ENCODE data around the gene TNFRSF4. TPM values are rescaled to one million over a fixed set of nuclear protein-coding genes. Genes with fewer than 3 reads are reported as not detected.
A peak's percentile ranks its signal among the peaks of the same experiment; 100 is the strongest.

Gene TNFRSF4
- total and polyA plus RNA-seq, 7 experiments from 2014 or later, result 0.49 to 192 (median 1.5) TPM

- Histone ChIP-seq H3K4me1 (ENCODE audit: control insufficient read depth in 2 of 2, insufficient read depth in 2 of 2, low read length in 2 of 2) (no peaks in the 10 kb centered on the region), H3K36me3 (ENCODE audit: control insufficient read depth in 2 of 3, insufficient read depth in 3 of 3, low read length in 3 of 3) (no peaks in the 10 kb centered on the region), H3K27me3 (ENCODE audit: control insufficient read depth in 2 of 2, insufficient read depth in 2 of 2, low read length in 2 of 2) (no peaks in the 10 kb centered on the region), H3K4me3 (ENCODE audit: low read length) (no peak overlapping the region), H3K9me3 (ENCODE audit: control insufficient read depth in 2 of 3, low read length in 3 of 3) (no peaks in the 10 kb centered on the region), H3K27ac (ENCODE audit: low read depth, low read length) (no peak overlapping the region)
- ChIA-PET CTCF (no interaction called here), POLR2A (no interaction called here)
- Mint-ChIP-seq H3K27ac (peak overlapping the region in 1 of 9 donors; percentile 42), H3K4me1 (peaks cover 0 to 10% (median 3%) of the 10 kb centered on the region in 7 donors), H3K36me3 (no peaks in the 10 kb centered on the region), H3K9me3 (peaks cover 0 to 2% (median 0%) of the 10 kb centered on the region in 11 donors), H3K4me3 (peak overlapping the region in 1 of 10 donors; percentile 28), H3K27me3 (peaks cover 0 to 19% (median 5%) of the 10 kb centered on the region in 5 donors)
- ATAC-seq, result no peak
- DNase-seq, result no peak
- intact Hi-C loops (cut with micrococcal nuclease), result no loop called here
Observed at GRCh38 chr1:1181129-1181937, 32.6 kb downstream of the TNFRSF4 start.

GRCh38 chr1:1179983-1180861 lies 33.7 kb downstream of the TNFRSF4 start:
- Histone ChIP-seq H3K9me3 (ENCODE audit: control insufficient read depth in 2 of 3, low read length in 3 of 3) (no peaks in the 10 kb centered on the region), H3K36me3 (ENCODE audit: control insufficient read depth in 2 of 3, insufficient read depth in 3 of 3, low read length in 3 of 3) (no peaks in the 10 kb centered on the region), H3K4me3 (ENCODE audit: low read length) (no peak overlapping the region), H3K27me3 (ENCODE audit: control insufficient read depth in 2 of 2, insufficient read depth in 2 of 2, low read length in 2 of 2) (no peaks in the 10 kb centered on the region), H3K4me1 (ENCODE audit: control insufficient read depth in 2 of 2, insufficient read depth in 2 of 2, low read length in 2 of 2) (no peaks in the 10 kb centered on the region), H3K27ac (ENCODE audit: low read depth, low read length) (no peak overlapping the region)
- no peak overlapping the region for H3K27ac Mint-ChIP-seq
- intact Hi-C loops (cut with micrococcal nuclease), result no loop called here
- peaks cover 0 to 20% (median 5%) of the 10 kb centered on the region in 5 donors for H3K27me3 Mint-ChIP-seq
- ATAC-seq, result no peak
- CTCF ChIA-PET, result no interaction called here
- peaks cover 0 to 2% (median 0%) of the 10 kb centered on the region in 11 donors for H3K9me3 Mint-ChIP-seq
- H3K4me1 Mint-ChIP-seq, result peaks cover 0 to 10% (median 3%) of the 10 kb centered on the region in 7 donors
- DNase-seq, result no peak
- H3K36me3 Mint-ChIP-seq, result no peaks in the 10 kb centered on the region
- no peak overlapping the region for H3K4me3 Mint-ChIP-seq
- POLR2A ChIA-PET, result no interaction called here

DNA sequence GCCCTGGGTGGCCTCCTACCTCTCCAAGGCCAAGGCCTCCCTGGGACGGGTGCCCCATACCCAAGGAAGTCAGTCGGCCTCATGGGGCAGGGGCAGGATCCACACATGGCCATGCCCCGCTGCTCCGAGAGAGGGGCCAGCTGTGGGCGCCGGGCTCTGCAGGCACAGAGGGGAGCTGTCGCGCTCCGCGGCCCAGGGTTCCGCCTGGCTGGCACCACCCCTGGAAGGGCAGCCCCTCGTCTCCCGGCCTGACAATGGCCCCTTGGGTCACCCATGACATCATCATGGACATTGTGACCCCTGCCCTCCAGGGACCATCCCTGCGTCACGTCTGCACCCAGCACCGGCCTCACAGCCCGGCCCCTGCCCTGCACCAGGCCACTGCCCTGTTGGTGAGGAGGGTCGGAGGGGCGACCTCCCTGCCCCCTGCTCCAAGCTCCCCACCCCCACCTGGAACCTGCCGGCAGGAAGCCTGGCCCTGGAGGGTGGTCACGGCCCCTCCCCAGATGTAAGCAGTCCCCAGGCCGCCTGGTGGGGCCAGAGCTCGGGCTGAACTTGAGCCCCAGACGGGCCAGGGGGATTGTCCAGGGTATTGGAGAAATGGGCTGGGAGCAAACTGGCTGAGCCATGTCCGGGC lies 34.5 kb downstream of the TNFRSF4 start:
- intact Hi-C loops (cut with micrococcal nuclease), result no loop called here
- H3K27ac ChIP-seq (ENCODE audit: low read depth, low read length), result no peak overlapping the region
- ChIA-PET CTCF (no interaction called here), POLR2A (no interaction called here)
- peaks cover 0 to 2% of the 10 kb centered on the region in 2 donors for H3K4me1 ChIP-seq (ENCODE audit: control insufficient read depth in 2 of 2, insufficient read depth in 2 of 2, low read length in 2 of 2)
- Mint-ChIP-seq H3K27ac (no peak overlapping the region), H3K4me1 (peaks cover 0 to 10% (median 5%) of the 10 kb centered on the region in 7 donors), H3K36me3 (no peaks in the 10 kb centered on the region), H3K4me3 (no peak overlapping the region), H3K27me3 (peaks cover 0 to 20% (median 5%) of the 10 kb centered on the region in 5 donors), H3K9me3 (peaks cover 0 to 2% (median 0%) of the 10 kb centered on the region in 11 donors)
- H3K4me3 ChIP-seq (ENCODE audit: low read length), result no peak overlapping the region
- DNase-seq (no peak), ATAC-seq (no peak)
- H3K36me3 ChIP-seq (ENCODE audit: control insufficient read depth in 2 of 3, insufficient read depth in 3 of 3, low read length in 3 of 3), result no peaks in the 10 kb centered on the region
- H3K27me3 ChIP-seq (ENCODE audit: control insufficient read depth in 2 of 2, insufficient read depth in 2 of 2, low read length in 2 of 2), result no peaks in the 10 kb centered on the region
- H3K9me3 ChIP-seq (ENCODE audit: control insufficient read depth in 2 of 3, low read length in 3 of 3), result no peaks in the 10 kb centered on the region

- ATAC-seq (no peak), DNase-seq (no peak)
- H3K27me3 Mint-ChIP-seq, result peaks cover 0 to 20% (median 5%) of the 10 kb centered on the region in 5 donors
- ChIA-PET CTCF (no interaction called here), POLR2A (no interaction called here)
- H3K9me3 Mint-ChIP-seq, result peaks cover 0 to 2% (median 0%) of the 10 kb centered on the region in 11 donors
- no peak overlapping the region for H3K4me3 Mint-ChIP-seq
- Histone ChIP-seq H3K27me3 (ENCODE audit: control insufficient read depth in 2 of 2, insufficient read depth in 2 of 2, low read length in 2 of 2) (no peaks in the 10 kb centered on the region), H3K27ac (ENCODE audit: low read depth, low read length) (no peak overlapping the region), H3K36me3 (ENCODE audit: control insufficient read depth in 2 of 3, insufficient read depth in 3 of 3, low read length in 3 of 3) (no peaks in the 10 kb centered on the region), H3K4me3 (ENCODE audit: low read length) (no peak overlapping the region), H3K9me3 (ENCODE audit: control insufficient read depth in 2 of 3, low read length in 3 of 3) (no peaks in the 10 kb centered on the region), H3K4me1 (ENCODE audit: control insufficient read depth in 2 of 2, insufficient read depth in 2 of 2, low read length in 2 of 2) (peaks cover 0 to 8% of the 10 kb centered on the region in 2 donors)
- H3K27ac Mint-ChIP-seq, result no peak overlapping the region
- peaks cover 0 to 10% (median 8%) of the 10 kb centered on the region in 7 donors for H3K4me1 Mint-ChIP-seq
- intact Hi-C loops (cut with micrococcal nuclease), result no loop called here
- H3K36me3 Mint-ChIP-seq, result no peaks in the 10 kb centered on the region
Observed at GRCh38 chr1:1178794-1179331, 35.1 kb downstream of the TNFRSF4 start.

DNA sequence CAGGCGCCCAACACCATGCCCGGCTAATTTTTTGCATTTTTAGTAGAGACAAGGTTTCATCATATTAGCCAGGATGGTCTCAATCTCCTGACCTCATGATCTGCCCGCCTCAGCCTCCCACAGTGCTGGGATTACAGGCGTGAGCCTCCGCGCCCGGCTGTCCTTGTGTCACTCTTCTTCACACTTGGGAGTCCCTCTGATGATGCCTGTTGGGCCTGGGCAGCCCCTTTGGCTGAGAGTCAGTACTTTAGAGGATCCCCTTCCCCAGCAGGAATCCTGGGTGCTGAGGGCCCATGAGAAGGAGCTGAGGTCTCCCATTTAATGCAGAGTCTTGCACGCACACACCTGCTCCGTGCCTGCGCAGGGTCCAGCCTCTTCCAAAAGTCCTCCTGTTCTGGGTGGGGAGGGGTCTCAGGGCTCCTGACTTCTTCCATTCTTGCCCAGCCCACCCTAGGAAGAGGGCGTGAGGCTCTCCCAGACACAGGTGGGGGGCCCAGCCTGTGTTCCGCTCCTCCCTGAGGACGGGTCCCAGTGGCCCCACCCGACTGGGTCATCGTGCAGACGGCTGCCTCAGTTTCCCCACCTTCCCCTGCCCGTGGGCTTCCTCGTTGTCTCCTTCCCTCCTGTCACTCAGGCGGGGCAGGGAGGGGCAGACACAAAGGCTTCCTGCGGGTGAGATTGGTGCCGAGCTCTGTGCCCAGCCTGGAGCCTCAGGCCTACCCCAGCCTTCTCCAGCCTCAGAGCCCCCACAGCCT lies 36.3 kb downstream of the TNFRSF4 start:
- Histone ChIP-seq H3K27me3 (ENCODE audit: control insufficient read depth in 2 of 2, insufficient read depth in 2 of 2, low read length in 2 of 2) (no peaks in the 10 kb centered on the region), H3K4me3 (ENCODE audit: low read length) (no peak overlapping the region), H3K27ac (ENCODE audit: low read depth, low read length) (no peak overlapping the region), H3K9me3 (ENCODE audit: control insufficient read depth in 2 of 3, low read length in 3 of 3) (no peaks in the 10 kb centered on the region), H3K4me1 (ENCODE audit: control insufficient read depth in 2 of 2, insufficient read depth in 2 of 2, low read length in 2 of 2) (peaks cover 6 to 18% of the 10 kb centered on the region in 2 donors), H3K36me3 (ENCODE audit: control insufficient read depth in 2 of 3, insufficient read depth in 3 of 3, low read length in 3 of 3) (no peaks in the 10 kb centered on the region)
- Mint-ChIP-seq H3K36me3 (no peaks in the 10 kb centered on the region), H3K9me3 (peaks cover 0 to 2% (median 0%) of the 10 kb centered on the region in 11 donors), H3K4me1 (peaks cover 0 to 17% (median 5%) of the 10 kb centered on the region in 7 donors), H3K27me3 (peaks cover 0 to 19% (median 5%) of the 10 kb centered on the region in 5 donors), H3K27ac (no peak overlapping the region), H3K4me3 (no peak overlapping the region)
- ATAC-seq, result no peak
- DNase-seq, result no peak
- POLR2A ChIA-PET, result no interaction called here
- CTCF ChIA-PET, result no interaction called here
- intact Hi-C loops (cut with micrococcal nuclease), result no loop called here

GRCh38 chr1:1176931-1177330 lies 37.0 kb downstream of the TNFRSF4 start:
- Histone ChIP-seq H3K9me3 (ENCODE audit: control insufficient read depth in 2 of 3, low read length in 3 of 3) (no peaks in the 10 kb centered on the region), H3K4me3 (ENCODE audit: low read length) (no peak overlapping the region), H3K4me1 (ENCODE audit: control insufficient read depth in 2 of 2, insufficient read depth in 2 of 2, low read length in 2 of 2) (peaks cover 6 to 18% of the 10 kb centered on the region in 2 donors), H3K36me3 (ENCODE audit: control insufficient read depth in 2 of 3, insufficient read depth in 3 of 3, low read length in 3 of 3) (no peaks in the 10 kb centered on the region), H3K27ac (ENCODE audit: low read depth, low read length) (no peak overlapping the region), H3K27me3 (ENCODE audit: control insufficient read depth in 2 of 2, insufficient read depth in 2 of 2, low read length in 2 of 2) (no peaks in the 10 kb centered on the region)
- ChIA-PET CTCF (no interaction called here), POLR2A (no interaction called here)
- Mint-ChIP-seq H3K36me3 (no peaks in the 10 kb centered on the region), H3K27me3 (peaks cover 0 to 23% (median 5%) of the 10 kb centered on the region in 5 donors), H3K4me3 (no peak overlapping the region), H3K27ac (peak overlapping the region in 1 of 9 donors; percentile 37), H3K9me3 (peaks cover 0 to 2% (median 0%) of the 10 kb centered on the region in 11 donors), H3K4me1 (peaks cover 4 to 21% (median 5%) of the 10 kb centered on the region in 7 donors)
- intact Hi-C loops (cut with micrococcal nuclease), result no loop called here
- ATAC-seq (no peak), DNase-seq (no peak)

Data from naive thymus-derived CD4-positive, alpha-beta T cell (primary cell).